NOMO-1 treated with dmso at 0.1 percent for 144 hours (cell line): Measurements from ENCODE around the gene RBM39.
A peak's percentile ranks its signal among the peaks of the same experiment; 100 is the strongest.
"Not testable (repeated sequence)": the region's sequence is repeated elsewhere in the genome, so short reads cannot be mapped to it uniquely, and the experiment has no call there.

Experiments used
- DNase-seq: peaks from one replicate; lab custom pipeline; 2025; ENCODE audit not compliant: unreplicated experiment; lab: John Stamatoyannopoulos, UW

RBM39 gene

GRCh38 chr20:35726842-35727711, 15.0 kb downstream of the RBM39 start:
- peak; percentile 23 for DNase-seq

- no peak for DNase-seq
Measured at GRCh38 chr20:35724321-35725230, 17.5 kb downstream of the RBM39 start.

- not testable (repeated sequence) for DNase-seq
Measured at GRCh38 chr20:35723652-35724320, 18.3 kb downstream of the RBM39 start.

GRCh38 chr20:35723275-35723639, 18.8 kb downstream of the RBM39 start:
- DNase-seq: not testable (repeated sequence)

GRCh38 chr20:35721621-35722020, 20.4 kb downstream of the RBM39 start:
- no peak for DNase-seq

GRCh38 chr20:35721219-35721618, 20.8 kb downstream of the RBM39 start:
- DNase-seq: no peak

GRCh38 chr20:35720165-35721123, 21.6 kb downstream of the RBM39 start:
- DNase-seq: no peak

- DNase-seq: no peak
Measured at GRCh38 chr20:35719717-35720116, 22.3 kb downstream of the RBM39 start.

GRCh38 chr20:35718972-35719635, 23.0 kb downstream of the RBM39 start:
- no peak for DNase-seq

GRCh38 chr20:35718321-35718720, 23.7 kb downstream of the RBM39 start:
- not testable (repeated sequence) for DNase-seq

GRCh38 chr20:35716330-35716729, 25.7 kb downstream of the RBM39 start:
- no peak for DNase-seq

GRCh38 chr20:35715652-35716051, 26.4 kb downstream of the RBM39 start:
- no peak for DNase-seq

GRCh38 chr20:35714127-35714526, 27.9 kb downstream of the RBM39 start:
- no peak for DNase-seq

GRCh38 chr20:35713120-35713519, 28.9 kb downstream of the RBM39 start:
- not testable (repeated sequence) for DNase-seq

GRCh38 chr20:35711588-35712209, 30.4 kb downstream of the RBM39 start:
- no peak for DNase-seq

GRCh38 chr20:35710884-35711587, 31.0 kb downstream of the RBM39 start:
- DNase-seq: no peak

GRCh38 chr20:35710039-35710438, 32.0 kb downstream of the RBM39 start:
- DNase-seq: no peak

- no peak for DNase-seq
Measured at GRCh38 chr20:35709259-35709658, 32.8 kb downstream of the RBM39 start.

- no peak for DNase-seq
Measured at GRCh38 chr20:35708502-35708901, 33.6 kb downstream of the RBM39 start.
